Right lobe of liver (tissue), 4 donors: ENCODE data around the gene KDM3A.

Experiments
- CTCF ChIP-seq, 4 donors: fragments of 200-600 bp in 3 of 4; fragments of 450-650 bp in 1 of 4; IDR thresholded peaks; one replicate each; pipeline versions ENCODE4 v1.5.1 to v1.8.0; 2016 to 2022; ENCODE audit warnings: antibody characterized with exemption in 4 of 4, mild to moderate bottlenecking in 2 of 4
- POLR2A ChIP-seq: fragments of 450-650 bp; IDR thresholded peaks from one replicate; pipeline ENCODE4 v1.6.1; 2017; ENCODE audit warnings: antibody characterized with exemption, mild to moderate bottlenecking
- donor health status: DM: no; HTN: no; CAD: no.
- donor health status: DM: no; HTN: no; CAD: no.
- donor health status: DM: no; HTN: yes; CAD: no.

- TF ChIP-seq CTCF (IDR thresholded peaks at IDR 0.05): no peak
- no peak for TF ChIP-seq POLR2A
Measured at GRCh38 chr2:86513948-86514660, 72.9 kb downstream of the KDM3A start.
